Osteocyte (in vitro differentiated cells): ENCODE measurements around the gene SLC38A8. TPM values are rescaled to one million over a fixed set of nuclear protein-coding genes. Genes with fewer than 3 reads are reported as not detected.
A peak's percentile ranks its signal among the peaks of the same experiment; 100 is the strongest.

Experiments
- DNase-seq: peaks from one replicate; pipeline ENCODE4 v3.0.0; 2021; ENCODE audit warnings: mixed read lengths; ENCODE audit not compliant: unreplicated experiment; ENCODE audit errors: extremely low spot score
- H3K27ac Mint-ChIP-seq: one replicate; pipeline ENCODE4 v1.8.0; 2021; ENCODE audit warnings: mild to moderate bottlenecking, mixed read lengths; ENCODE audit not compliant: unreplicated experiment
- H3K27me3 Mint-ChIP-seq: one replicate; pipeline ENCODE4 v1.8.0; 2021; ENCODE audit warnings: mixed read lengths; ENCODE audit not compliant: unreplicated experiment
- H3K36me3 Mint-ChIP-seq: one replicate; pipeline ENCODE4 v1.8.0; 2021; ENCODE audit warnings: mixed read lengths; ENCODE audit not compliant: unreplicated experiment
- H3K4me1 Mint-ChIP-seq: one replicate; pipeline ENCODE4 v1.8.0; 2021; ENCODE audit warnings: mixed read lengths; ENCODE audit not compliant: unreplicated experiment
- H3K4me3 Mint-ChIP-seq: one replicate; pipeline ENCODE4 v1.8.0; 2021; ENCODE audit warnings: mild to moderate bottlenecking, moderate library complexity, mixed read lengths; ENCODE audit not compliant: unreplicated experiment
- H3K9me3 Mint-ChIP-seq: one replicate; pipeline ENCODE4 v1.8.0; 2021; ENCODE audit warnings: mixed read lengths; ENCODE audit not compliant: unreplicated experiment
- total RNA-seq: library from RNA; stranded (reverse); gene quantifications from 2 replicates; pipeline ENCODE4 v1.2.1, GENCODE V29; 2021
- TF ChIP-seq, protein P1 (sequence below): fragments of 200-600 bp; sonication (generic); IDR thresholded peaks from 2 replicates; pipeline ENCODE4 v1.5.0; 2021; ENCODE audit warnings: antibody characterized with exemption, mild to moderate bottlenecking, moderate library complexity

The SLC38A8 gene
- total RNA-seq, 1 donor from 2014 or later: not detected

DNA sequence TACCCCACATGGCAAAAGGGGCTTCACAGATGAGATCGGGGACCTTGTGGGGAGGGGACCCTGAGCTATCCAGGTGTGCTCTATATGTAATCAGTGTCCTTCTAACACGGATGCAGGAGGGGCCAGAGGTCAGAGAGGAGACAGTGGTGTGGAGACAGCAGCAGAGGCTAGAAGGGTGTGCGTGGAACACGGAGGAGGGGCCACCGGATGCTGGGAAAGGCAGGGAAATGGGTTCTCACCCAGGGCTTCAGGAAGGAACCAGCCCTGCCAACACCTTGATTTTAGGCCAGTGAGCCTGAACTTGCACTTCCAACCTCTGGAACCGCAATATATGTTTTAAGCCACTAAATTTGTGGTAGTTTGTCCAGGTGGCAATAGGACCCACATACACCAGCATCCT lies 4.6 kb upstream of the SLC38A8 start:
- H3K36me3 Mint-ChIP-seq: peaks cover 6% of the 10 kb centered on the region
- H3K4me1 Mint-ChIP-seq: peaks cover 3% of the 10 kb centered on the region
- H3K27ac Mint-ChIP-seq: no peak overlapping the region
- H3K27me3 Mint-ChIP-seq: no peaks in the 10 kb centered on the region
- DNase-seq: no peak
- H3K4me3 Mint-ChIP-seq: no peak overlapping the region
- H3K9me3 Mint-ChIP-seq: no peaks in the 10 kb centered on the region
- TF ChIP-seq, protein P1, sequence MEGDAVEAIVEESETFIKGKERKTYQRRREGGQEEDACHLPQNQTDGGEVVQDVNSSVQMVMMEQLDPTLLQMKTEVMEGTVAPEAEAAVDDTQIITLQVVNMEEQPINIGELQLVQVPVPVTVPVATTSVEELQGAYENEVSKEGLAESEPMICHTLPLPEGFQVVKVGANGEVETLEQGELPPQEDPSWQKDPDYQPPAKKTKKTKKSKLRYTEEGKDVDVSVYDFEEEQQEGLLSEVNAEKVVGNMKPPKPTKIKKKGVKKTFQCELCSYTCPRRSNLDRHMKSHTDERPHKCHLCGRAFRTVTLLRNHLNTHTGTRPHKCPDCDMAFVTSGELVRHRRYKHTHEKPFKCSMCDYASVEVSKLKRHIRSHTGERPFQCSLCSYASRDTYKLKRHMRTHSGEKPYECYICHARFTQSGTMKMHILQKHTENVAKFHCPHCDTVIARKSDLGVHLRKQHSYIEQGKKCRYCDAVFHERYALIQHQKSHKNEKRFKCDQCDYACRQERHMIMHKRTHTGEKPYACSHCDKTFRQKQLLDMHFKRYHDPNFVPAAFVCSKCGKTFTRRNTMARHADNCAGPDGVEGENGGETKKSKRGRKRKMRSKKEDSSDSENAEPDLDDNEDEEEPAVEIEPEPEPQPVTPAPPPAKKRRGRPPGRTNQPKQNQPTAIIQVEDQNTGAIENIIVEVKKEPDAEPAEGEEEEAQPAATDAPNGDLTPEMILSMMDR: no peak

- Mint-ChIP-seq H3K4me3 (no peak overlapping the region), H3K27me3 (peaks cover 7% of the 10 kb centered on the region), H3K27ac (no peak overlapping the region), H3K9me3 (no peaks in the 10 kb centered on the region), H3K4me1 (peaks cover 3% of the 10 kb centered on the region), H3K36me3 (peaks cover 6% of the 10 kb centered on the region)
- DNase-seq: no peak
- TF ChIP-seq, protein P1: no peak
Measured at GRCh38 chr16:84045818-84046470, 3.3 kb upstream of the SLC38A8 start.

DNA sequence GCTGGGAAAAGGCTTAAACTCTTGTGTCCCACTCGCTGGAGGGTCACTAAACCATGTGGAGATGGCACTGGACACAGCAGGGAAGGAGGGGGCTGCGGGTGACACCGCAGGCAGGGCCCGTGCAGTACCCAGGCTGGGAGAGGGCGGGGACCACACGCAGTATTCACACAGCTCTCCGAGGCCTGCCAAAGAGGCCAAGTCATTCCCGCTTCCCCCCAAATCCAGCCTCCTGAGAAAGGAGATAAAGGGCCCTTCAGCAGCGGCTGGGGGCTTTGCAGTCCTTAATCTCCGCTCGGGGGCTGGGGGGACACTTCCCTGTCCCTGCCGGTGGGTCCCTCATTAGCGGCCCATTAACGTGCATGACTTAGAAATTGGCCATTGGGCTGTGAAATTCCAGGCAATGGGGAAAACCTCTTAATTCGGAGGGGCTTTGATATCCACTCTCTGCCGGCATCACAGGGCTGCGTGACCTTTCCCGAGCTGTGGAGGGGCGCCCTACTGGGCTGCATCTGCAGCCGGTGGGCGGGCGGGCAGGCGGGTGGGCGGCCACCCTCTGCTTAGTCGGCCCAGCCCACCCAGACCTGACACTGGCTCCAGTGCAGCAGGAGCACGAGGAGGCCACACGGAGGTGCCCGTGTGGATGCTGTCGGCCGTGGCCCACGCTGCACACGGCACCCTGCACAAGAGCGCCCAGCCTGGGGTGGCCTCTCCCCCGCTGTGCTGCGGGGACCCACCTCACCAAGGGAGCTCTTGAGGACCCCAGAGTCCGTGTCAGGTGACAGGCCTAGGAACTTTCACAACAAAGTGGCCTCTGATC lies 2.6 kb upstream of the SLC38A8 start:
- no peak overlapping the region for H3K27ac Mint-ChIP-seq
- peaks cover 3% of the 10 kb centered on the region for H3K4me1 Mint-ChIP-seq
- H3K9me3 Mint-ChIP-seq: no peaks in the 10 kb centered on the region
- TF ChIP-seq, protein P1: no peak
- peaks cover 4% of the 10 kb centered on the region for H3K36me3 Mint-ChIP-seq
- H3K4me3 Mint-ChIP-seq: no peak overlapping the region
- DNase-seq: no peak
- peaks cover 13% of the 10 kb centered on the region for H3K27me3 Mint-ChIP-seq

GRCh38 chr16:84044118-84044488 lies 1.5 kb upstream of the SLC38A8 start:
- H3K4me1 Mint-ChIP-seq: peaks cover 3% of the 10 kb centered on the region
- peaks cover 18% of the 10 kb centered on the region for H3K27me3 Mint-ChIP-seq
- H3K9me3 Mint-ChIP-seq: no peaks in the 10 kb centered on the region
- TF ChIP-seq, protein P1: peak; percentile 47
- H3K36me3 Mint-ChIP-seq: no peaks in the 10 kb centered on the region
- no peak overlapping the region for H3K27ac Mint-ChIP-seq
- no peak overlapping the region for H3K4me3 Mint-ChIP-seq
- DNase-seq: no peak

GRCh38 chr16:84043486-84044117 lies 1.0 kb upstream of the SLC38A8 start:
- H3K27ac Mint-ChIP-seq: no peak overlapping the region
- no peak for DNase-seq
- H3K4me1 Mint-ChIP-seq: peaks cover 3% of the 10 kb centered on the region
- peaks cover 18% of the 10 kb centered on the region for H3K27me3 Mint-ChIP-seq
- no peaks in the 10 kb centered on the region for H3K9me3 Mint-ChIP-seq
- TF ChIP-seq, protein P1: no peak
- H3K4me3 Mint-ChIP-seq: no peak overlapping the region
- H3K36me3 Mint-ChIP-seq: no peaks in the 10 kb centered on the region
